ENCODE results near the gene DIRAS3. TPM values are rescaled to one million over a fixed set of nuclear protein-coding genes. Genes with fewer than 3 reads are reported as not detected.
A peak's percentile ranks its signal among the peaks of the same experiment; 100 is the strongest.
"Not testable (repeated sequence)": the region's sequence is repeated elsewhere in the genome, so short reads cannot be mapped to it uniquely, and the experiment has no call there.

The DIRAS3 gene
- 2.5 and 9.6 TPM in 2 replicates for total RNA-seq (2012; rRNA removed)

GRCh38 chr1:68049941-68050878, at the start of gene DIRAS3:
Gene DIRAS3, minus strand, starts transcription at chr1:68050627. Its CDS starts 3,330 bp downstream, at chr1:68047297.
- peak within 1 kb of the TSS; percentile 74 for H3K4me3 ChIP-seq (ENCODE audit: low read length)
- H3K9me3 ChIP-seq (replicated peaks; ENCODE audit: low read length), result no peaks in the 10 kb centered on the region
- peak within 1 kb of the TSS; percentile 56 for H3K9ac ChIP-seq (ENCODE audit: low read depth, low read length)
- peaks cover 7% of the 10 kb centered on the region for H3K4me1 ChIP-seq (ENCODE audit: control insufficient read depth, insufficient read depth, low read length)
- H3K36me3 ChIP-seq (ENCODE audit: insufficient read depth, low read length), result no peaks in the 10 kb centered on the region
- no peaks in the 10 kb centered on the region for H3K27me3 ChIP-seq (ENCODE audit: control insufficient read depth, insufficient read depth, low read length)
- peak within 1 kb of the TSS; percentile 88 for H3K4me2 ChIP-seq (ENCODE audit: low read length)

GRCh38 chr1:68093737-68094136, 43.3 kb upstream of the DIRAS3 start:
- Histone ChIP-seq H3K36me3 (ENCODE audit: insufficient read depth, low read length) (no peaks in the 10 kb centered on the region), H3K27me3 (ENCODE audit: control insufficient read depth, insufficient read depth, low read length) (no peaks in the 10 kb centered on the region), H3K9me3 (replicated peaks; ENCODE audit: low read length) (no peaks in the 10 kb centered on the region), H3K4me1 (ENCODE audit: control insufficient read depth, insufficient read depth, low read length) (no peaks in the 10 kb centered on the region), H3K4me3 (ENCODE audit: low read length) (no peak overlapping the region), H3K4me2 (ENCODE audit: low read length) (no peak overlapping the region), H3K9ac (ENCODE audit: low read depth, low read length) (no peak overlapping the region)

- H3K4me3 ChIP-seq (ENCODE audit: low read length), result no peak overlapping the region
- H3K36me3 ChIP-seq (ENCODE audit: insufficient read depth, low read length), result no peaks in the 10 kb centered on the region
- H3K4me2 ChIP-seq (ENCODE audit: low read length), result no peak overlapping the region
- no peaks in the 10 kb centered on the region for H3K27me3 ChIP-seq (ENCODE audit: control insufficient read depth, insufficient read depth, low read length)
- peaks cover 3% of the 10 kb centered on the region for H3K4me1 ChIP-seq (ENCODE audit: control insufficient read depth, insufficient read depth, low read length)
- no peak overlapping the region for H3K9ac ChIP-seq (ENCODE audit: low read depth, low read length)
- no peaks in the 10 kb centered on the region for H3K9me3 ChIP-seq (replicated peaks; ENCODE audit: low read length)
These were observed 36.8 kb upstream of the DIRAS3 start for GRCh38 chr1:68087184-68087583.

GRCh38 chr1:68085752-68086151, 35.3 kb upstream of the DIRAS3 start:
- no peak overlapping the region for H3K9ac ChIP-seq (ENCODE audit: low read depth, low read length)
- H3K4me2 ChIP-seq (ENCODE audit: low read length), result no peak overlapping the region
- H3K4me3 ChIP-seq (ENCODE audit: low read length), result no peak overlapping the region
- no peaks in the 10 kb centered on the region for H3K9me3 ChIP-seq (replicated peaks; ENCODE audit: low read length)
- peaks cover 3% of the 10 kb centered on the region for H3K4me1 ChIP-seq (ENCODE audit: control insufficient read depth, insufficient read depth, low read length)
- H3K27me3 ChIP-seq (ENCODE audit: control insufficient read depth, insufficient read depth, low read length), result no peaks in the 10 kb centered on the region
- H3K36me3 ChIP-seq (ENCODE audit: insufficient read depth, low read length), result no peaks in the 10 kb centered on the region

- Histone ChIP-seq H3K4me1 (ENCODE audit: control insufficient read depth, insufficient read depth, low read length) (peaks cover 3% of the 10 kb centered on the region), H3K9me3 (replicated peaks; ENCODE audit: low read length) (no peaks in the 10 kb centered on the region), H3K36me3 (ENCODE audit: insufficient read depth, low read length) (no peaks in the 10 kb centered on the region), H3K9ac (ENCODE audit: low read depth, low read length) (no peak overlapping the region), H3K27me3 (ENCODE audit: control insufficient read depth, insufficient read depth, low read length) (no peaks in the 10 kb centered on the region), H3K4me3 (ENCODE audit: low read length) (no peak overlapping the region), H3K4me2 (ENCODE audit: low read length) (no peak overlapping the region)
These were observed 33.3 kb upstream of the DIRAS3 start for GRCh38 chr1:68083686-68084085.

GRCh38 chr1:68081775-68082283, 31.4 kb upstream of the DIRAS3 start:
- H3K27me3 ChIP-seq (ENCODE audit: control insufficient read depth, insufficient read depth, low read length), result no peaks in the 10 kb centered on the region
- H3K4me1 ChIP-seq (ENCODE audit: control insufficient read depth, insufficient read depth, low read length), result no peaks in the 10 kb centered on the region
- no peak overlapping the region for H3K9ac ChIP-seq (ENCODE audit: low read depth, low read length)
- no peaks in the 10 kb centered on the region for H3K9me3 ChIP-seq (replicated peaks; ENCODE audit: low read length)
- H3K36me3 ChIP-seq (ENCODE audit: insufficient read depth, low read length), result no peaks in the 10 kb centered on the region
- H3K4me3 ChIP-seq (ENCODE audit: low read length), result no peak overlapping the region
- no peak overlapping the region for H3K4me2 ChIP-seq (ENCODE audit: low read length)

- Histone ChIP-seq H3K4me1 (ENCODE audit: control insufficient read depth, insufficient read depth, low read length) (no peaks in the 10 kb centered on the region), H3K9me3 (replicated peaks; ENCODE audit: low read length) (no peaks in the 10 kb centered on the region), H3K4me3 (ENCODE audit: low read length) (no peak overlapping the region), H3K27me3 (ENCODE audit: control insufficient read depth, insufficient read depth, low read length) (no peaks in the 10 kb centered on the region), H3K36me3 (ENCODE audit: insufficient read depth, low read length) (no peaks in the 10 kb centered on the region), H3K4me2 (ENCODE audit: low read length) (no peak overlapping the region), H3K9ac (ENCODE audit: low read depth, low read length) (no peak overlapping the region)
These were observed 28.2 kb upstream of the DIRAS3 start for GRCh38 chr1:68078647-68079046.

- Histone ChIP-seq H3K9me3 (replicated peaks; ENCODE audit: low read length) (no peaks in the 10 kb centered on the region), H3K9ac (ENCODE audit: low read depth, low read length) (no peak overlapping the region), H3K4me1 (ENCODE audit: control insufficient read depth, insufficient read depth, low read length) (no peaks in the 10 kb centered on the region), H3K36me3 (ENCODE audit: insufficient read depth, low read length) (no peaks in the 10 kb centered on the region), H3K4me3 (ENCODE audit: low read length) (no peak overlapping the region), H3K4me2 (ENCODE audit: low read length) (no peak overlapping the region), H3K27me3 (ENCODE audit: control insufficient read depth, insufficient read depth, low read length) (no peaks in the 10 kb centered on the region)
These were observed 24.0 kb upstream of the DIRAS3 start for GRCh38 chr1:68074472-68074871.

- no peaks in the 10 kb centered on the region for H3K9me3 ChIP-seq (replicated peaks; ENCODE audit: low read length)
- no peak overlapping the region for H3K4me3 ChIP-seq (ENCODE audit: low read length)
- no peaks in the 10 kb centered on the region for H3K36me3 ChIP-seq (ENCODE audit: insufficient read depth, low read length)
- no peaks in the 10 kb centered on the region for H3K4me1 ChIP-seq (ENCODE audit: control insufficient read depth, insufficient read depth, low read length)
- H3K9ac ChIP-seq (ENCODE audit: low read depth, low read length), result no peak overlapping the region
- no peaks in the 10 kb centered on the region for H3K27me3 ChIP-seq (ENCODE audit: control insufficient read depth, insufficient read depth, low read length)
- no peak overlapping the region for H3K4me2 ChIP-seq (ENCODE audit: low read length)
These were observed 15.3 kb upstream of the DIRAS3 start for GRCh38 chr1:68065766-68066165.

GRCh38 chr1:68058053-68058452, 7.6 kb upstream of the DIRAS3 start:
- not testable (repeated sequence) for H3K36me3 ChIP-seq (ENCODE audit: insufficient read depth, low read length); H3K4me2 ChIP-seq (ENCODE audit: low read length); H3K4me3 ChIP-seq (ENCODE audit: low read length)

GRCh38 chr1:68057564-68057963, 7.1 kb upstream of the DIRAS3 start:
- H3K36me3 ChIP-seq (ENCODE audit: insufficient read depth, low read length), result no peaks in the 10 kb centered on the region
- no peaks in the 10 kb centered on the region for H3K4me1 ChIP-seq (ENCODE audit: control insufficient read depth, insufficient read depth, low read length)
- no peak overlapping the region for H3K4me3 ChIP-seq (ENCODE audit: low read length)
- H3K27me3 ChIP-seq (ENCODE audit: control insufficient read depth, insufficient read depth, low read length), result no peaks in the 10 kb centered on the region
- H3K9me3 ChIP-seq (replicated peaks; ENCODE audit: low read length), result no peaks in the 10 kb centered on the region
- H3K4me2 ChIP-seq (ENCODE audit: low read length), result no peak overlapping the region
- H3K9ac ChIP-seq (ENCODE audit: low read depth, low read length), result no peak overlapping the region

More at GRCh38 chr1:68058053-68058452, 7.6 kb upstream of the DIRAS3 start:
- not testable (repeated sequence) for H3K4me1 ChIP-seq (ENCODE audit: control insufficient read depth, insufficient read depth, low read length); H3K9ac ChIP-seq (ENCODE audit: low read depth, low read length); H3K9me3 ChIP-seq (replicated peaks; ENCODE audit: low read length); H3K27me3 ChIP-seq (ENCODE audit: control insufficient read depth, insufficient read depth, low read length)

GRCh38 chr1:68057050-68057449, 6.6 kb upstream of the DIRAS3 start:
- no peak overlapping the region for H3K4me2 ChIP-seq (ENCODE audit: low read length)
- H3K9ac ChIP-seq (ENCODE audit: low read depth, low read length), result no peak overlapping the region
- no peaks in the 10 kb centered on the region for H3K9me3 ChIP-seq (replicated peaks; ENCODE audit: low read length)
- no peaks in the 10 kb centered on the region for H3K36me3 ChIP-seq (ENCODE audit: insufficient read depth, low read length)
- no peak overlapping the region for H3K4me3 ChIP-seq (ENCODE audit: low read length)
- H3K4me1 ChIP-seq (ENCODE audit: control insufficient read depth, insufficient read depth, low read length), result no peaks in the 10 kb centered on the region
- H3K27me3 ChIP-seq (ENCODE audit: control insufficient read depth, insufficient read depth, low read length), result no peaks in the 10 kb centered on the region
